Lower leg skin (tissue), 3 donors: ENCODE measurements around the gene NLK.

Experiments used
- CTCF ChIP-seq, 3 donors: fragments of 450-650 bp; IDR thresholded peaks; one replicate each; pipeline ENCODE4 v1.5.1; 2016; ENCODE audit warnings: antibody characterized with exemption in 3 of 3, mild to moderate bottlenecking in 3 of 3, moderate library complexity in 2 of 3
- POLR2A ChIP-seq, 2 donors: fragments of 450-650 bp; IDR thresholded peaks; one replicate each; pipeline ENCODE4 v1.6.1; 2016 to 2017; ENCODE audit warnings: antibody characterized with exemption in 2 of 2, mild to moderate bottlenecking in 1 of 2, moderate library complexity in 1 of 2

- TF ChIP-seq POLR2A (IDR thresholded peaks at IDR 0.05) (no peak), CTCF (IDR thresholded peaks at IDR 0.05) (no peak)
Observed at GRCh38 chr17:28216052-28216451, 173.6 kb downstream of the NLK start.
